DND-41 (cell line): ENCODE data around the gene CPNE5.

Experiments used
- EZH2 ChIP-seq: IDR thresholded peaks from 3 replicates; pipeline ENCODE4 v1.6.1; 2012; ENCODE audit warnings: borderline replicate concordance, low read depth, mild to moderate bottlenecking, moderate library complexity, low read length, inconsistent platforms; ENCODE audit not compliant: severe bottlenecking
- TF ChIP-seq, protein P1 (sequence below): IDR thresholded peaks from 2 replicates; pipeline ENCODE4 v1.5.1; 2012; ENCODE audit warnings: borderline replicate concordance, low read length, moderate library complexity, mild to moderate bottlenecking; ENCODE audit not compliant: poor library complexity, severe bottlenecking; ENCODE audit errors: extremely low read depth

DNA sequence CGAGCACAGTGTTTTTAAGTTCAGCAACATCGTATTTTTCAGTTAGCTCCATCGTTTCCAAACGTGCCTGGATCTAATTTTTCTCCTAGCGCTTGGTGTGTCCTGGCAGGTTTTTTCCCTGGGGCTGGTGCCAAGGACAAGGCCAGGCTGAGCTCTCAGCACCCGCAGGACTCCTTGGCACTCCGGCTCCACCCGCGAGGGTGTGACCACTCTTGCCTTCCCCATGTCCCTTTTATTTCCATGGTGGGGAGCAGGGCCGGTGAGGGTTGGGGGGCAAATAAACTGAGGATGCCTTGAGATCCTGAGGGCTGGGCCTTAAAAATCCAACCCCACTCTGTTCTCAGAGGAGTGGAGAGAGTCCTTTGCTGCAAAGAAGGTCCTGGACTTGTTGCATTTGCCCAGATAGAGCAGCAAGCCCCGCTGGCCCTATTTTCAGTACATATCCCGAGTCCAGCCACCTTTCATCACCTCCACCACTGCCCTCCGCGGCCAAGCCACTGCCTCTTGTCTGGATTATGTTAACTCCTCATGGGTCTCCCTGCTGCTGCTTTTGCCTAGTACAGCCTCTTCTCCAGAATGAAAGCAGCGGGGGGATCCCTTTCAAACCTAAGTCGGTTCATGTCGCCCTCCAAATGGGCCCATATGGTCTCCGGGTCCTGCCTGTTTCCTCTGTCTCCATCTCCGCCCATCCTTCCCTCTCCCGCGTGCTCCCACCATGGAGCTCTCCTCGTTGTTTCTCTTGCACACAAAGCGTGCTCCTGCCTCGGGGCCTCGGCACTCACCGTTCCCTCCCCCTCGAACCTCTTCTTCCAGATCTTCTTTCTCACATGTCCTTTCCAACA is 146.2 kb downstream of the CPNE5 start:
- TF ChIP-seq, protein P1, sequence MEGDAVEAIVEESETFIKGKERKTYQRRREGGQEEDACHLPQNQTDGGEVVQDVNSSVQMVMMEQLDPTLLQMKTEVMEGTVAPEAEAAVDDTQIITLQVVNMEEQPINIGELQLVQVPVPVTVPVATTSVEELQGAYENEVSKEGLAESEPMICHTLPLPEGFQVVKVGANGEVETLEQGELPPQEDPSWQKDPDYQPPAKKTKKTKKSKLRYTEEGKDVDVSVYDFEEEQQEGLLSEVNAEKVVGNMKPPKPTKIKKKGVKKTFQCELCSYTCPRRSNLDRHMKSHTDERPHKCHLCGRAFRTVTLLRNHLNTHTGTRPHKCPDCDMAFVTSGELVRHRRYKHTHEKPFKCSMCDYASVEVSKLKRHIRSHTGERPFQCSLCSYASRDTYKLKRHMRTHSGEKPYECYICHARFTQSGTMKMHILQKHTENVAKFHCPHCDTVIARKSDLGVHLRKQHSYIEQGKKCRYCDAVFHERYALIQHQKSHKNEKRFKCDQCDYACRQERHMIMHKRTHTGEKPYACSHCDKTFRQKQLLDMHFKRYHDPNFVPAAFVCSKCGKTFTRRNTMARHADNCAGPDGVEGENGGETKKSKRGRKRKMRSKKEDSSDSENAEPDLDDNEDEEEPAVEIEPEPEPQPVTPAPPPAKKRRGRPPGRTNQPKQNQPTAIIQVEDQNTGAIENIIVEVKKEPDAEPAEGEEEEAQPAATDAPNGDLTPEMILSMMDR: no peak
- TF ChIP-seq EZH2: no peak
